ENCODE data around the gene LYAR. TPM values are rescaled to one million over a fixed set of nuclear protein-coding genes. Genes with fewer than 3 reads are reported as not detected.

The LYAR gene
- total and polyA plus RNA-seq, 10 of the 15 experiments (the other 5 are each of a cell fraction or from before 2014, with no cell fraction given), result 18.3 to 85.4 (median 40.1) TPM

DNA sequence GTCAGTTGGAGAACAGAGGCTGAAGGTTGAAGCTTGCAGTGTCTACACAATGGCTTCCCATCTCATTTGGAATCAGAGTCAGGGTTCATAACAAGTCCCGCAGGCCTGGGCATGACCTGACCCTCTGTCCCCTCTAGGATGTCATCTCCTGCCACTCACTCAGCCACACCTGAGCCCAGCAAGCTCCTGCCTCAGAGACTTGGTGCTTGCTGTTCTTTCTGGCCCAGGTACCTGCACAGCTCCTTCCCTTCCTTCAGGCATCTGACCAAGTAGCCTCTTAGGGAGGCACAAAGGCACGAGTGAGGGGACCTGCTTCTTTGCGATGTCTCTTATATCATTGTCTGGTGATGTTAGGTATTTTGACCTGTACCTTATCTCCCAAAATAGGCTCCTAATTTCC lies 9.1 kb upstream of the LYAR start:
- Histone ChIP-seq H3K4me3 (no peak overlapping the region), H3K9me3 (replicated peaks; ENCODE audit: control insufficient read depth, insufficient read depth, low read length) (no peaks in the 10 kb centered on the region; the same call in 2 of the 3 replicates), H3K27ac (ENCODE audit: control insufficient read depth, insufficient read depth) (no peak overlapping the region), H4K20me1 (ENCODE audit: control insufficient read depth, insufficient read depth) (no peaks in the 10 kb centered on the region; the same call in 1 of the 2 replicates), H3K9ac (ENCODE audit: control insufficient read depth, insufficient read depth, low read length) (no peak overlapping the region), H3K79me2 (ENCODE audit: control insufficient read depth, insufficient read depth, low read length) (no peaks in the 10 kb centered on the region; the same call in 1 of the 2 replicates), H3K4me2 (ENCODE audit: control insufficient read depth, insufficient read depth) (no peak overlapping the region), H2AFZ (ENCODE audit: control insufficient read depth, low read depth, low read length) (no peak overlapping the region), H3K36me3 (ENCODE audit: control insufficient read depth in 2 of 2, insufficient read depth in 2 of 2, low read length in 1 of 2) (peaks cover 0 to 10% of the 10 kb centered on the region in 2 experiments; a peak in 3 of 4 replicates), H3K27me3 (replicated peaks in 1 of 2; ENCODE audit: control insufficient read depth in 2 of 2, insufficient read depth in 2 of 2, low read length in 1 of 2) (no peaks in the 10 kb centered on the region), H3K4me1 (ENCODE audit: control insufficient read depth, insufficient read depth, low read length) (no peaks in the 10 kb centered on the region)
- no peak for DNase-seq (ENCODE audit: low read depth, low spot score)
- in situ Hi-C loops (cut with MboI), result no loop called here
- TF ChIP-seq ZBTB4 (CRISPR knock-in tag; IDR thresholded peaks at IDR 0.05), result no peak
- TF ChIP-seq TCF3 (IDR thresholded peaks at IDR 0.05; ENCODE audit: borderline replicate concordance, insufficient read depth, low read depth, low read length), result no peak
- TF ChIP-seq POU2F2 (IDR thresholded peaks at IDR 0.05; ENCODE audit: borderline replicate concordance, low read depth, low read length), result no peak
- no peak for TF ChIP-seq SIN3A (IDR thresholded peaks at IDR 0.05; ENCODE audit: low read depth, low read length)
- no peak for TF ChIP-seq FOXM1 (IDR thresholded peaks at IDR 0.05; ENCODE audit: low read depth, low read length)
- TF ChIP-seq ASH2L (IDR thresholded peaks at IDR 0.05; ENCODE audit: borderline replicate concordance, low read depth), result no peak
- no peak for TF ChIP-seq RFX5 (IDR thresholded peaks at IDR 0.05; ENCODE audit: low read depth, low read length)
- no peak for TF ChIP-seq ETV6 (conservative IDR thresholded peaks at IDR 0.05 in 1 of 2, IDR thresholded peaks at IDR 0.05 in 1 of 2; ENCODE audit: borderline replicate concordance in 1 of 2, low read depth in 1 of 2)
- no peak for TF ChIP-seq SREBF2 (IDR thresholded peaks at IDR 0.05; ENCODE audit: low read length)
- TF ChIP-seq ATF2 (IDR thresholded peaks at IDR 0.05; ENCODE audit: low read length), result no peak
- TF ChIP-seq SREBF1 (IDR thresholded peaks at IDR 0.05; ENCODE audit: low read length), result no peak
- TF ChIP-seq MTA2 (IDR thresholded peaks at IDR 0.05; ENCODE audit: low read depth), result no peak
- TF ChIP-seq IRF4 (IDR thresholded peaks at IDR 0.05; ENCODE audit: low read depth, low read length), result no peak
- RAD21 ChIA-PET (ENCODE audit: unreplicated experiment), result no interaction called here
- CTCF ChIA-PET, result no interaction called here
- BruUV-seq (replicated peaks), result no TSS peak
- intact Hi-C loops (cut with micrococcal nuclease; ENCODE audit: unreplicated experiment), result no loop called here
- POLR2A ChIA-PET, result no interaction called here
- SMC1A ChIA-PET (ENCODE audit: uncharacterized antibody, unreplicated experiment), result no interaction called here
- no peak for ATAC-seq
- FAIRE-seq, result no peak
- 93% methylated on average over 3 of the region's 3 CpGs for WGBS (ENCODE audit: insufficient coverage, insufficient replicate concordance, low lambda C conversion rate, missing lambda C conversion rate)
